Right atrium auricular region (tissue), 2 donors: ENCODE data around the gene OGFR. TPM values are rescaled to one million over a fixed set of nuclear protein-coding genes. Genes with fewer than 3 reads are reported as not detected.

Experiments used
- DNase-seq: peaks from one replicate; pipeline ENCODE4 v3.0.0-alpha.2; 2019; ENCODE audit warnings: low spot score
- H3K27ac ChIP-seq, 2 donors: fragments of 200-600 bp; sonication (generic); 1 replicate in 1 of 2; 2 replicates in 1 of 2; pipeline ENCODE4 v1.5.1; 2016 to 2019
- H3K27me3 ChIP-seq, 2 donors: fragments of 200-600 bp; sonication (generic); one replicate each; pipeline versions ENCODE4 v1.5.1 to v1.6.0; 2017 to 2019
- H3K36me3 ChIP-seq: fragments of 200-600 bp; sonication (generic); one replicate; pipeline ENCODE4 v1.5.1; 2016
- H3K4me1 ChIP-seq, 2 donors: fragments of 200-600 bp; sonication (generic); one replicate each; pipeline versions ENCODE4 v1.5.1 to v1.6.0; 2017 to 2019
- H3K4me3 ChIP-seq, 2 donors: fragments of 200-600 bp; sonication (generic); 1 replicate in 1 of 2; 2 replicates in 1 of 2; pipeline ENCODE4 v1.5.1; 2017 to 2019; ENCODE audit warnings: mild to moderate bottlenecking in 1 of 2, moderate library complexity in 1 of 2
- H3K9me3 ChIP-seq, 2 donors: fragments of 200-600 bp; sonication (generic); one replicate each; pipeline ENCODE4 v1.5.1; 2019
- total RNA-seq, 2 donors: library from RNA; depleted of rRNA; stranded (reverse); fragments of >200 nt; gene quantifications; one replicate each; pipeline ENCODE4 v1.1.0, GENCODE V29; 2016
- TF ChIP-seq, protein P1 (sequence below), 2 donors: fragments of 200-600 bp; sonication (generic); IDR thresholded peaks; one replicate each; pipeline ENCODE4 v1.5.1; 2019; ENCODE audit warnings: antibody characterized with exemption in 2 of 2

The OGFR gene
- total RNA-seq, 2 donors from 2014 or later, result 17.3 to 31.2 TPM

DNA sequence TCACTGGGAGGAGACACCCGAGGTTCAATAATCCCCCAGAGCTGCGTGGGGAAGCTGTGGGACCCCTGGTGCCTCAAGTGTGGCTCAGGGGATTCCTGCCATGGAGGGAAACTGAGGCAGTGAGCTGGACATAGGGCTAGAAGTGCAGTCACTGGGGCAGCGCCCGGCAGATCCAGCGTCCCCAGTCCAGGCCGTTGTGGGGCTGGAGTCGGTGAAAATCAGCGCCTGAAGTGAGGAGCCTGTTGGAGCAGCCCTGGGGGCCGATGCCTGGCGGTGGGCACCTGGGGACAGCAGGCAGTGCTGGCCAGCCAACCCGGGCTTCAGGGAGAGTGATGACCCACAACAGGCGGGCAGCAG lies 10.1 kb downstream of the OGFR start:
- Histone ChIP-seq H3K27me3 (peaks cover 0 to 4% of the 10 kb centered on the region in 2 donors), H3K36me3 (peaks cover 38% of the 10 kb centered on the region), H3K27ac (no peak overlapping the region), H3K4me1 (peaks cover 0 to 49% of the 10 kb centered on the region in 2 donors), H3K4me3 (no peak overlapping the region), H3K9me3 (no peaks in the 10 kb centered on the region)
- TF ChIP-seq, protein P1, sequence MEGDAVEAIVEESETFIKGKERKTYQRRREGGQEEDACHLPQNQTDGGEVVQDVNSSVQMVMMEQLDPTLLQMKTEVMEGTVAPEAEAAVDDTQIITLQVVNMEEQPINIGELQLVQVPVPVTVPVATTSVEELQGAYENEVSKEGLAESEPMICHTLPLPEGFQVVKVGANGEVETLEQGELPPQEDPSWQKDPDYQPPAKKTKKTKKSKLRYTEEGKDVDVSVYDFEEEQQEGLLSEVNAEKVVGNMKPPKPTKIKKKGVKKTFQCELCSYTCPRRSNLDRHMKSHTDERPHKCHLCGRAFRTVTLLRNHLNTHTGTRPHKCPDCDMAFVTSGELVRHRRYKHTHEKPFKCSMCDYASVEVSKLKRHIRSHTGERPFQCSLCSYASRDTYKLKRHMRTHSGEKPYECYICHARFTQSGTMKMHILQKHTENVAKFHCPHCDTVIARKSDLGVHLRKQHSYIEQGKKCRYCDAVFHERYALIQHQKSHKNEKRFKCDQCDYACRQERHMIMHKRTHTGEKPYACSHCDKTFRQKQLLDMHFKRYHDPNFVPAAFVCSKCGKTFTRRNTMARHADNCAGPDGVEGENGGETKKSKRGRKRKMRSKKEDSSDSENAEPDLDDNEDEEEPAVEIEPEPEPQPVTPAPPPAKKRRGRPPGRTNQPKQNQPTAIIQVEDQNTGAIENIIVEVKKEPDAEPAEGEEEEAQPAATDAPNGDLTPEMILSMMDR (IDR thresholded peaks at IDR 0.05), result no peak
- DNase-seq, result no peak

DNA sequence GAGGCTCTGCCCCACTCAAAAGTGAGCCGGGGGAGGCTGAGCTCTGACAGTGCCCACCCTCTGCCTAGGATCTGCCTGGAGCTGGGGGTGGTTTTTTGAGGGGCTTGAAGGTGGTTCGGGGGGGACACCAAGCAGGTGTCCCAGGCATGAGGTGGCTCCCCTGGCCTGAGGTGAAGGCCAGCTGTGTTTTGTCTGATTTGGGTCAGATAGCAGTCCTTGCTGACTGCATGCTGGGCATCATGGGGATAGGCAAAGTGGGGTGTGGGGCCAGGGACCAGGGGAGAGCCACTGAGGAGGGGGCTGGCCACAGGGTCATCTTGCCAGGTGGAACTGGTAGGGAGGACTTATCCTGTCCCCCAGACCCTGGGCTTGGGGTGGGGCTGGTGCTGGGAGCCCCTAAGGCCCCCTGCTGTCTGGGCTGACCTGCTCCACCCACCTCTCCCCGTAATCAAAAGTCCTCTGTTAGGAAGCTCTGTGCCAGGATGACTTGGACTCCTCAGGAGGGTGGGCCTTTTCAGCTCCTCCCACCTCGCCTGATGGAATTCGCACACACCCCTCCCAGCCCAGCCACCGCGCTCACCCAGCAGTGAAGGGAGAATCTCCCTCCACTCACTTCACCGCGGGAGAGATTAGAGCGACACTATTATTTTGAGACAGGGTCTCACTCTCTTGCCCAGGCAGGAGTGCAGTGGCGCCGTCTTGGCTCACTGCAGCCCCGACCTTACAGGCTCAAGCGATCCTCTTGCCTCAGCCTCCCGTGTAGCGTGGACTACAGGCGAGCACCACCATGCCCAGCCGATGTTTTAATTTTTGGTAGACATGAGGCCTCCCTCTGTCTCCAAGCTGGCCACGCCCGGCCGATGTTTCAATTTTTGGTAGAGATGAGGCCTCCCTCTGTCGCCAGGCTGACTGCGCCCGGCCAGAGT lies 10.7 kb downstream of the OGFR start:
- TF ChIP-seq, protein P1 (IDR thresholded peaks at IDR 0.05), result no peak
- peaks cover 0 to 56% of the 10 kb centered on the region in 2 donors for H3K4me1 ChIP-seq
- peaks cover 0 to 4% of the 10 kb centered on the region in 2 donors for H3K27me3 ChIP-seq
- H3K27ac ChIP-seq, result no peak overlapping the region
- DNase-seq, result no peak
- no peaks in the 10 kb centered on the region for H3K9me3 ChIP-seq
- H3K4me3 ChIP-seq, result no peak overlapping the region
- peaks cover 31% of the 10 kb centered on the region for H3K36me3 ChIP-seq

DNA sequence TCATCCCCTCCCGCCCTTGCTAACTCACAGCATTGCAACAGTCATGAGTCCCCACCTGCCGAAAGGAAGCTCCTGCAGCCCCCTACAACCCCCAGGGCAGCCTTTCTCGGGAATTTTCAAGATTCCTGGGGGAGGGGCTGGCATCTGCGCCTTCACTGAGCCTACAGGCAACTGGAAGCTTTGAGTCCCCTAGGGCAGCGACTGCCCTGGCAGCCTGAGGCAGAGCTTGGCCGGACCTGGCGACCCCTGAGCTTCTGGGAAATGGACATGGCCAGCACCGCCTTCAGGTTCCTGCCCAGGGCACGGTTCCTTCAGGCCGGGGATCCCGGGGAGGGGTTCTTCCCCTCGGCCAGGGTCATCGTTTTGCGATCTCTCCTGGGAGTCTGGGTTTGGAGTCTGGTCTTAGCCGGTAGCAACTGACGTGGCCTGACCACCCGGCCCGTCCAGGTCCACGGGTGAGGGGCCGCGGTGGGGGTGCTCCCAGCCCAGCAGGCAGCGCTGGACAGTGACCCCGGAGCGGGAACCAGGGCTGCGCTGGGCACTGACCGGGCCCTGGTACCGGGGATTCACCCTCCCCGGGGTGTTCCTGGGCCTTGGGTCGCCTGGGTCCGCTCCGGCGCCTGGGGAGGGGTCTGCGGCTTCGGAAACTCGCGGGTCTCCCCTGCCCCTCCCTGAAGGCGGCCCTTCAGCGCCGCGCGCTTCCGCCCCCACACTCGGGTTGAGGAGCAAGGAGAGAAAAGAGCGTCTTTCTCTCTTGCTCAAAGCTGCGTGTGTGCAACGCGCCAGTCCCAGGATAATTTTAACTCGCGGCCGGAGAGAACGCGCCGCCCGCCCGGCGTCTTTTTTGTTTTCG lies 11.6 kb downstream of the OGFR start:
- Histone ChIP-seq H3K9me3 (no peaks in the 10 kb centered on the region), H3K36me3 (peaks cover 24% of the 10 kb centered on the region), H3K27me3 (peaks cover 0 to 4% of the 10 kb centered on the region in 2 donors), H3K4me1 (peaks cover 0 to 60% of the 10 kb centered on the region in 2 donors), H3K27ac (no peak overlapping the region), H3K4me3 (peak overlapping the region; percentile 5 to 41)
- no peak for DNase-seq
- TF ChIP-seq, protein P1 (IDR thresholded peaks at IDR 0.05), result no peak

DNA sequence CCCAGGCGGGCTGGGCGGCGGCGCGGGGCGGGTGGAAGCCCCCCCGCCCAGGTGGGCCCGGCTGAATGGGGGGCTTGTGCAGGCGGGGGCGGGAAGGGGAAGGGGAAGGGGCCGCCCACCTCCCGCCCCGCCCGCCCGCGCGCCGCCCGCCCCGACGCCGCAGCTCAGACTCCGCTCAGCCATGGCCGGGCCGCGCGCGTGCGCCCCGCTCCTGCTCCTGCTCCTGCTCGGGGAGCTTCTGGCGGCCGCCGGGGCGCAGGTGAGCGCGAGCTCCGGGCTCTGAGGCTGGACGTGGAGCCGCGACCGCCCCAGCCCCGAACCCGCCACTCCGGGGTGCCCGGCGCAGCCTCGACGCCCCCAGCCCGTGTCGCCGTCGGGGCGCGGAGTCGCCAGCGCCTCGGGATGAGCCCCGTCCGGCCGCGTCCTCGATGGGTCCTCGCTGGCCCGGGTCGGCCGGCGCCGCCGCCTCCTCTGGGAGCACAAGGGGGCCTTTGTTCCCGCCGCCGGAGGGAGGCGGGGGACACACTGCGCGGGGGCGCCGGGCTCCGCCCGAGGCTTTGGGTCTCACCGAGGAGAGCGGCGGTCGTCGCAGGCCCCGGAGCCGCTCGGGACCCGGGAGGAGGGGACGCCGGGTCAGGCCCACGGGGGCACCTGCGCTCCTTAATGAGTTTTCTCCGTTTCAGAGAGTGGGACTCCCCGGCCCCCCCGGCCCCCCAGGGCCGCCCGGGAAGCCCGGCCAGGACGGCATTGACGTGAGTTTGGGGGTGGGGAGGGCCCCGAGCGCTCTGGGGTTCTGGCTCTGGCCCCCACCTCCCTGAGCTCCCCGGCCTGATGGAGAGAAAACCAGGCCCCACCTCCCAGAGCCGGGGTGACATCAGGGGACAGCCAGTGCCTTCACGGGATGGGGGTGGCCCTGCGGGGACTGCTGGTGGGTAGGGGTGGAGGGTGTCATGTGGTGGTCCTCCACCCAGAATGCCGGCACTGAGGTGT lies 12.5 kb downstream of the OGFR start, which contains the start of gene COL9A3:
TSS of gene COL9A3 (plus strand) at position 167 of the 990 bp plus-strand sequence. CDS start at position 182, 15 bp downstream.
- Histone ChIP-seq H3K27ac (peak within 1 kb of the TSS in 1 of 2 donors; percentile 48), H3K27me3 (peaks cover 0 to 4% of the 10 kb centered on the region in 2 donors), H3K9me3 (no peaks in the 10 kb centered on the region)

More for the DNA sequence above, 12.5 kb downstream of the OGFR start, which contains the start of gene COL9A3:
- Histone ChIP-seq H3K4me1 (peaks cover 0 to 60% of the 10 kb centered on the region in 2 donors), H3K4me3 (peak within 1 kb of the TSS; percentile 13 to 41), H3K36me3 (peaks cover 15% of the 10 kb centered on the region)
- DNase-seq, result no peak
- TF ChIP-seq, protein P1 (IDR thresholded peaks at IDR 0.05), result no peak
